B cell (primary cell): ENCODE results near the gene ATP2B3. TPM values are rescaled to one million over a fixed set of nuclear protein-coding genes. Genes with fewer than 3 reads are reported as not detected.

Source experiments
- ATAC-seq: fragments of 200-7000 bp; cut with Tn5 transposase; one replicate; pipeline ENCODE4 v1.10.0; 2021; ENCODE audit warnings: low read depth, mild to moderate bottlenecking, moderate number of reproducible peaks, moderate library complexity
- CTCF ChIA-PET: fragments of 350-600 bp; sonication (Branson Sonifier 250); formaldehyde crosslinking; loops from one replicate; lab custom pipeline; 2021; ENCODE audit warnings: antibody characterized with exemption, inconsistent platforms; lab: Charles Lee
- POLR2A ChIA-PET: fragments of 350-600 bp; sonication (Branson Sonifier 250); formaldehyde crosslinking; loops from one replicate; lab custom pipeline; 2021; ENCODE audit warnings: antibody characterized with exemption; lab: Charles Lee
- DNase-seq: peaks from one replicate; pipeline ENCODE4 v3.0.0; 2013
- H2AFZ ChIP-seq: 2 replicates; pipeline ENCODE4 v1.6.1; 2012; ENCODE audit warnings: mild to moderate bottlenecking, low read depth, low read length; ENCODE audit not compliant: insufficient read depth, poor library complexity, severe bottlenecking
- H3K27ac ChIP-seq, 2 donors: 1 replicate in 1 of 2; 2 replicates in 1 of 2; pipeline ENCODE4 v1.5.1; 2012 to 2013; ENCODE audit warnings: low read length in 2 of 2, mild to moderate bottlenecking in 2 of 2, moderate library complexity in 1 of 2
- H3K27me3 ChIP-seq, 4 experiments: fragments of 200-600 bp in 1 of 4; sonication (generic) in 1 of 4; replicated peaks in 1 of 4; 1 replicate in 2 of 4; 2 replicates in 2 of 4; pipeline versions ENCODE4 v1.6.1 to v1.7.0; 2013 to 2016; ENCODE audit warnings: low read length in 3 of 4, mild to moderate bottlenecking in 2 of 4, mixed read lengths in 1 of 4, moderate library complexity in 1 of 4; ENCODE audit not compliant: insufficient read depth in 4 of 4, control insufficient read depth in 3 of 4; ENCODE audit errors: control extremely low read depth in 1 of 4
- H3K36me3 ChIP-seq, 2 experiments: replicated peaks in 1 of 2; 1 replicate in 1 of 2; 2 replicates in 1 of 2; pipeline versions ENCODE4 v1.6.1 to v1.7.1; 2013; ENCODE audit warnings: low read length in 1 of 2; ENCODE audit not compliant: insufficient read depth in 2 of 2, control insufficient read depth in 1 of 2; ENCODE audit errors: control extremely low read depth in 1 of 2, extremely low read depth in 1 of 2
- H3K4me1 ChIP-seq, 2 donors: fragments of 200-600 bp in 1 of 2; sonication (generic) in 1 of 2; 1 replicate in 1 of 2; 2 replicates in 1 of 2; pipeline versions ENCODE4 v1.5.1 to v1.6.1; 2013 to 2017; ENCODE audit warnings: low read length in 2 of 2; ENCODE audit not compliant: control insufficient read depth in 2 of 2, insufficient read depth in 2 of 2
- H3K4me2 ChIP-seq: replicated peaks from 2 replicates; pipeline ENCODE3; 2012; ENCODE audit warnings: mild to moderate bottlenecking, low read depth, low read length; ENCODE audit not compliant: poor library complexity, severe bottlenecking
- H3K4me3 ChIP-seq, 5 experiments: fragments of 200-600 bp in 1 of 5; sonication (generic) in 1 of 5; 1 replicate in 3 of 5; 2 replicates in 2 of 5; pipeline versions ENCODE4 v1.5.1 to v1.7.0; 2011 to 2016; ENCODE audit warnings: low read length in 4 of 5, mild to moderate bottlenecking in 4 of 5, low read depth in 2 of 5, control low read depth in 1 of 5, moderate library complexity in 1 of 5; ENCODE audit not compliant: insufficient read depth in 1 of 5; ENCODE audit errors: control extremely low read depth in 1 of 5, extremely low read depth in 1 of 5
- H3K79me2 ChIP-seq: fragments of 200-600 bp; sonication (generic); one replicate; pipeline ENCODE4 v1.6.0; 2016; ENCODE audit warnings: low read length; ENCODE audit not compliant: control insufficient read depth, insufficient read depth
- H3K9ac ChIP-seq: fragments of 200-600 bp; sonication (generic); 2 replicates; pipeline ENCODE4 v1.6.1; 2017; ENCODE audit warnings: mild to moderate bottlenecking, low read length, moderate library complexity
- H3K9me3 ChIP-seq, 3 donors: one replicate each; pipeline versions ENCODE4 v1.6.1 to v1.7.1; 2013; ENCODE audit warnings: low read length in 2 of 3; ENCODE audit not compliant: control insufficient read depth in 2 of 3, insufficient read depth in 1 of 3; ENCODE audit errors: control extremely low read depth in 1 of 3
- H4K20me1 ChIP-seq: 2 replicates; pipeline ENCODE4 v1.6.0; 2012; ENCODE audit warnings: mild to moderate bottlenecking, low read length; ENCODE audit not compliant: insufficient read depth, control insufficient read depth, poor library complexity, severe bottlenecking
- H3K27ac Mint-ChIP-seq: one replicate; pipeline ENCODE4 v1.8.0; 2021; ENCODE audit warnings: mixed read lengths
- H3K27me3 Mint-ChIP-seq: one replicate; pipeline ENCODE4 v1.8.0; 2021; ENCODE audit warnings: mixed read lengths
- H3K4me1 Mint-ChIP-seq: one replicate; pipeline ENCODE4 v1.8.0; 2021; ENCODE audit warnings: mixed read lengths
- H3K4me3 Mint-ChIP-seq: one replicate; pipeline ENCODE4 v1.8.0; 2021; ENCODE audit warnings: mixed read lengths
- H3K9me3 Mint-ChIP-seq: one replicate; pipeline ENCODE4 v1.8.0; 2022; ENCODE audit warnings: mixed read lengths; ENCODE audit not compliant: insufficient read depth
- EZH2 ChIP-seq: IDR thresholded peaks from 2 replicates; pipeline ENCODE4 v1.6.1; 2012; ENCODE audit warnings: borderline replicate concordance, low read depth, mild to moderate bottlenecking, moderate library complexity, low read length; ENCODE audit not compliant: insufficient read depth, poor library complexity, severe bottlenecking
- WGBS: methylation state at CpG from one replicate; pipeline ENCODE4 v1.1.5; 2013; ENCODE audit warnings: missing lambda C conversion rate; ENCODE audit not compliant: insufficient coverage; 5-methylcytosine and 5-hydroxymethylcytosine counted together
- intact Hi-C: fragments of 100-400 bp; cut with micrococcal nuclease; formaldehyde crosslinking; loops from one replicate; pipeline ENCODE4 v1.10.0; 2022
- polyA plus RNA-seq: library from polyadenylated mRNA; depleted of rRNA; stranded (reverse); fragments of >200 nt; gene quantifications from 2 replicates; pipeline ENCODE4 v1.2.3, GENCODE V29; 2012
- total RNA-seq, 2 donors: library from RNA; stranded (reverse); fragments of 120-200 nt in 1 of 2; gene quantifications; 1 replicate in 1 of 2; 2 replicates in 1 of 2; pipeline versions ENCODE4 v1.2.3 to v1.2.4, GENCODE V29; 2013 to 2022
- TF ChIP-seq, protein P1 (sequence below): fragments of 200-600 bp; IDR thresholded peaks from one replicate; pipeline ENCODE4 v1.8.0; 2022; ENCODE audit warnings: antibody characterized with exemption, mild to moderate bottlenecking

ATP2B3 gene
- total and polyA plus RNA-seq, 2 donors (not counting 1 experiment from before 2014, with no cell fraction given), result not detected

DNA sequence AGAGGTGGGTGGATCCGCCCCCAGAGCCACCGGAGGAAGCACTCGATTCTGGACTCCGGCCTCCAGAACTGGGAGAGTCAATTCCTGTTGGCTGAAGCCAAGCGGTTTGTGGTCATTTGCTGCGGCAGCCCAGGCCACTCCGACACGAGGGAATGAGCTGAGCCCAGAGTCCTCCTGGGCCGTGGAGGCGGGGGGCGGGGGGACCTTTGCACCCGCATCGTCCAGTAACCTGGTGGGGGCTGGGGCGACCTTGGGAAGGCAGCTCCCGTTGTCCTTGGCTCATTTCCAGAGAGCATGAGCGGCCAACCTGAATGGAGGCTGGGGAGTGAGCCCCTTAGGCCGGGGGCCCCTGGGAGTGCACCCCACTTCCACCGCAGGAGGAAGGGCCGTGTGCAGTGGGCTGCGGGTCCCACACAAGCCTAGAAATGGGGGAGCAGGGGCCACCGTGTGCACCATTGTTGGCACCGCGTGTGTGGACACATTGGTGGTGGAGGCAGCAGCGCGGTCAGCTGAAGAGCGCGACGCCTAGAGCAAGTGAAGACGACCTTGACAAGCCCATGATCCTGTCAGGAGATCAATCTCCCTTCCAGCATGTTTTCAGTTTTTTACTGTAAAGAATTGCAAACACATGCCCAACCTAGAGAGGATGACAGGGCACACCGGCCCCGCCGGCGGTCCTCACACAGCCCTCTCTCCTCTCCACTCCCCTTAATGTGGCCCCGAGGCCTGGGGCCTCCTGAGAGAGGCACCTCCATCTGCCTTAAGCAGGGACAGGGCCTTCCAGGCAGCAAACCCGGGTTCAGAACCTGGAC lies 109.6 kb downstream of the ATP2B3 start:
- Histone ChIP-seq H3K4me3 (no peak overlapping the region), H3K4me2 (no peak overlapping the region), H3K79me2 (no peaks in the 10 kb centered on the region), H3K9ac (no peak overlapping the region), H3K36me3 (no peaks in the 10 kb centered on the region), H3K4me1 (no peaks in the 10 kb centered on the region), H4K20me1 (no peaks in the 10 kb centered on the region), H2AFZ (no peak overlapping the region), H3K27me3 (peaks cover 0 to 6% (median 0%) of the 10 kb centered on the region in 4 experiments), H3K9me3 (no peaks in the 10 kb centered on the region), H3K27ac (no peak overlapping the region)
- TF ChIP-seq, protein P1, sequence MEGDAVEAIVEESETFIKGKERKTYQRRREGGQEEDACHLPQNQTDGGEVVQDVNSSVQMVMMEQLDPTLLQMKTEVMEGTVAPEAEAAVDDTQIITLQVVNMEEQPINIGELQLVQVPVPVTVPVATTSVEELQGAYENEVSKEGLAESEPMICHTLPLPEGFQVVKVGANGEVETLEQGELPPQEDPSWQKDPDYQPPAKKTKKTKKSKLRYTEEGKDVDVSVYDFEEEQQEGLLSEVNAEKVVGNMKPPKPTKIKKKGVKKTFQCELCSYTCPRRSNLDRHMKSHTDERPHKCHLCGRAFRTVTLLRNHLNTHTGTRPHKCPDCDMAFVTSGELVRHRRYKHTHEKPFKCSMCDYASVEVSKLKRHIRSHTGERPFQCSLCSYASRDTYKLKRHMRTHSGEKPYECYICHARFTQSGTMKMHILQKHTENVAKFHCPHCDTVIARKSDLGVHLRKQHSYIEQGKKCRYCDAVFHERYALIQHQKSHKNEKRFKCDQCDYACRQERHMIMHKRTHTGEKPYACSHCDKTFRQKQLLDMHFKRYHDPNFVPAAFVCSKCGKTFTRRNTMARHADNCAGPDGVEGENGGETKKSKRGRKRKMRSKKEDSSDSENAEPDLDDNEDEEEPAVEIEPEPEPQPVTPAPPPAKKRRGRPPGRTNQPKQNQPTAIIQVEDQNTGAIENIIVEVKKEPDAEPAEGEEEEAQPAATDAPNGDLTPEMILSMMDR, result no peak
- no peak for TF ChIP-seq EZH2
- ChIA-PET POLR2A (no interaction called here), CTCF (no interaction called here)
- Mint-ChIP-seq H3K9me3 (peaks cover 2% of the 10 kb centered on the region), H3K4me1 (no peaks in the 10 kb centered on the region), H3K27ac (no peak overlapping the region), H3K4me3 (no peak overlapping the region), H3K27me3 (peaks cover 13% of the 10 kb centered on the region)
- WGBS, result 84% methylated on average over 15 of the region's 35 CpGs
- intact Hi-C loops, result no loop called here
- ATAC-seq (no peak), DNase-seq (no peak)

DNA sequence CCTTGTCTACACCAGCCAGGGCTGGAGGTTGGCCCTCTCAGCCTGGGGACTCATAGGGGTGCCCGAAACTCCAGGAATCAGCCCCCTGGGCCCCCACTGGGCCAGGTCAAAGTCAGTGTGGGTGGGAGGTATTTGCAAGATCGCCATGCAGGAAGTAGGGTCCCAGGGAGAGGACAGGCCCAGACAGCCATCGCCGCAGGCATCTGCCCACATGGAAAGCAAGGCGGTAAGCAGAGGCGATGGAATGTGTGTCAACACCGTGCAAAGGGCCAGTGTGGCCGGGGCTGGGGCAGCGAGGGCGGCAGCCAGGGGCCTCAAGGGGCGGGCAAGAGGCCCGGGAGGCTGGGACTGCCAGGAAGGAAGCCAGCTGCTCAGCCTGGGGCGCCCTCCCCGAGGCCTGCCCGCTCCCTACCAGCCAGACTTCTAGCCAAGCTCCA lies 110.3 kb downstream of the ATP2B3 start:
- peaks cover 0 to 6% (median 0%) of the 10 kb centered on the region in 4 experiments for H3K27me3 ChIP-seq
- no peak overlapping the region for H2AFZ ChIP-seq
- no peaks in the 10 kb centered on the region for H3K79me2 ChIP-seq
- no peak overlapping the region for H3K4me2 ChIP-seq
- TF ChIP-seq, protein P1, result no peak
- no peak for TF ChIP-seq EZH2
- H3K27me3 Mint-ChIP-seq, result peaks cover 10% of the 10 kb centered on the region
- H3K9me3 Mint-ChIP-seq, result peaks cover 2% of the 10 kb centered on the region
- H3K4me3 ChIP-seq, result no peak overlapping the region
- H3K27ac ChIP-seq, result no peak overlapping the region
- ChIA-PET CTCF (no interaction called here), POLR2A (no interaction called here)
- H3K4me3 Mint-ChIP-seq, result no peak overlapping the region
- no peak overlapping the region for H3K27ac Mint-ChIP-seq
- H3K4me1 Mint-ChIP-seq, result no peaks in the 10 kb centered on the region
- H3K9me3 ChIP-seq, result no peaks in the 10 kb centered on the region
- intact Hi-C loops, result no loop called here
- DNase-seq (no peak), ATAC-seq (no peak)
- H4K20me1 ChIP-seq, result no peaks in the 10 kb centered on the region
- H3K36me3 ChIP-seq, result no peaks in the 10 kb centered on the region
- no peaks in the 10 kb centered on the region for H3K4me1 ChIP-seq
- WGBS, result 39% methylated on average over 12 of the region's 15 CpGs
- H3K9ac ChIP-seq, result no peak overlapping the region
